Hepatocyte (in vitro differentiated cells): Measurements from ENCODE around the gene ITGA11. TPM values are rescaled to one million over a fixed set of nuclear protein-coding genes. Genes with fewer than 3 reads are reported as not detected.

ENCODE experiments used
- DNase-seq: peaks from one replicate; pipeline ENCODE4 v3.0.0-alpha.2; 2016; ENCODE audit warnings: low spot score
- H2AFZ ChIP-seq: fragments of 200-600 bp; sonication (generic); 2 replicates; pipeline ENCODE4 v1.6.0; 2016; ENCODE audit warnings: antibody characterized with exemption, mild to moderate bottlenecking
- H3K27ac ChIP-seq: fragments of 200-600 bp; sonication (generic); 2 replicates; pipeline ENCODE4 v1.5.1; 2016; ENCODE audit warnings: mild to moderate bottlenecking
- H3K27me3 ChIP-seq: fragments of 200-600 bp; sonication (generic); 2 replicates; pipeline ENCODE4 v1.6.1; 2016
- H3K36me3 ChIP-seq: fragments of 200-600 bp; sonication (generic); replicated peaks from 2 replicates; pipeline ENCODE4 v1.5.1; 2016; ENCODE audit warnings: low read depth; ENCODE audit not compliant: insufficient read depth
- H3K4me1 ChIP-seq: fragments of 200-600 bp; sonication (generic); 2 replicates; pipeline ENCODE4 v1.5.1; 2016; ENCODE audit warnings: mild to moderate bottlenecking, moderate library complexity; ENCODE audit not compliant: insufficient read depth
- H3K4me2 ChIP-seq: fragments of 200-600 bp; sonication (generic); 2 replicates; pipeline ENCODE4 v1.6.0; 2016
- H3K4me3 ChIP-seq: fragments of 200-600 bp; sonication (generic); 2 replicates; pipeline ENCODE4 v1.5.1; 2016; ENCODE audit warnings: mild to moderate bottlenecking
- H3K79me2 ChIP-seq: fragments of 200-600 bp; sonication (generic); 2 replicates; pipeline ENCODE4 v1.6.0; 2017; ENCODE audit warnings: mild to moderate bottlenecking
- H3K9me2 ChIP-seq: fragments of 200-600 bp; sonication (generic); replicated peaks from 2 replicates; pipeline ENCODE4 v1.6.0; 2017; ENCODE audit warnings: mild to moderate bottlenecking; ENCODE audit not compliant: insufficient read depth
- H3K9me3 ChIP-seq: fragments of 200-600 bp; sonication (generic); 2 replicates; pipeline ENCODE4 v1.5.1; 2016; ENCODE audit warnings: low read depth, mild to moderate bottlenecking
- H4K20me1 ChIP-seq: fragments of 200-600 bp; sonication (generic); 2 replicates; pipeline ENCODE4 v1.6.0; 2016; ENCODE audit warnings: mild to moderate bottlenecking; ENCODE audit not compliant: insufficient read depth, poor library complexity, severe bottlenecking
- CTCF ChIP-seq: fragments of 200-600 bp; sonication (generic); IDR thresholded peaks from 2 replicates; pipeline ENCODE4 v1.5.1; 2016; ENCODE audit warnings: antibody characterized with exemption, mild to moderate bottlenecking; ENCODE audit not compliant: poor library complexity
- EZH2 ChIP-seq: fragments of 200-600 bp; sonication (generic); IDR thresholded peaks from 2 replicates; pipeline ENCODE4 v1.6.1; 2016; ENCODE audit warnings: antibody characterized with exemption, mild to moderate bottlenecking, borderline replicate concordance
- EZH2phosphoT487 ChIP-seq: fragments of 200-600 bp; sonication (generic); IDR thresholded peaks from one replicate; pipeline ENCODE4 v1.6.1; 2018; ENCODE audit warnings: antibody characterized with exemption, mild to moderate bottlenecking, low read depth, moderate library complexity; ENCODE audit not compliant: unreplicated experiment, severe bottlenecking
- WGBS: methylation state at CpG from one replicate; pipeline ENCODE4 v1.1.6; 2016; ENCODE audit warnings: low lambda C conversion rate; ENCODE audit errors: missing lambda C conversion rate; 5-methylcytosine and 5-hydroxymethylcytosine counted together
- polyA plus RNA-seq: library from polyadenylated mRNA; unstranded; fragments of >200 nt; fragmentation: Nextera tagmentation; extraction: Ambion mirVana; gene quantifications from 2 replicates; pipeline ENCODE4 v1.2.1, GENCODE V29; 2016
- total RNA-seq: library from RNA; depleted of rRNA; stranded (reverse); fragments of >200 nt; gene quantifications from 2 replicates; pipeline ENCODE4 v1.2.3, GENCODE V29; 2014

ITGA11 gene
- total and polyA plus RNA-seq, 2 experiments from 2014 or later: 9.7 to 19.6 TPM

DNA sequence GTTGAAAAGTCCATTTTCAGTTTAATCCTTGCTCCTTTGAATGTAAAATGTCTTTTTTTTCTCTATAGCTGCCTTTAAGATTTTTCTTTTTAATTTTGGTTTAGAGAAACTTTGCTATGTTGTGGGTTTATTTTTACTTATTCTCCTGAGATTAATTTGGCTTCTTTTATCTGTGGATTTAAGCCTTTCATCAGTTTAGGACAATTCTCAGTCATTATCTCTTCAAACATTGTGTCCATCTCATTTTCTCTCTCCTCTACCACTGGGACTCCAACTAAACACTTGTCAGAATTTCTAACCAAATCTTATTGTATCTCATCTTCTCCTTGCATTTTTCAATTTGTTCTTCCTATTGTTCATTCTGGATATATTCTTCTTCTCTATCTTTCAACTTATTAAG, 12.4 kb upstream of the ITGA11 start:
- no peaks in the 10 kb centered on the region for H3K36me3 ChIP-seq
- H3K4me2 ChIP-seq: no peak overlapping the region
- no peaks in the 10 kb centered on the region for H3K9me2 ChIP-seq
- H3K9me3 ChIP-seq: no peaks in the 10 kb centered on the region
- no peak for DNase-seq
- H3K79me2 ChIP-seq: no peaks in the 10 kb centered on the region
- H2AFZ ChIP-seq: no peak overlapping the region
- TF ChIP-seq CTCF: no peak
- TF ChIP-seq EZH2phosphoT487: no peak
- TF ChIP-seq EZH2: no peak
- no peaks in the 10 kb centered on the region for H4K20me1 ChIP-seq
- no peaks in the 10 kb centered on the region for H3K27me3 ChIP-seq
- H3K4me3 ChIP-seq: no peak overlapping the region
- peaks cover 7% of the 10 kb centered on the region for H3K4me1 ChIP-seq
- H3K27ac ChIP-seq: no peak overlapping the region

GRCh38 chr15:68442903-68443302, 10.9 kb upstream of the ITGA11 start:
- Histone ChIP-seq H3K36me3 (no peaks in the 10 kb centered on the region), H4K20me1 (no peaks in the 10 kb centered on the region), H3K79me2 (no peaks in the 10 kb centered on the region), H3K27me3 (no peaks in the 10 kb centered on the region), H3K9me2 (no peaks in the 10 kb centered on the region), H3K4me2 (no peak overlapping the region), H3K27ac (no peak overlapping the region), H3K4me3 (no peak overlapping the region), H3K4me1 (peaks cover 7% of the 10 kb centered on the region), H3K9me3 (no peaks in the 10 kb centered on the region), H2AFZ (no peak overlapping the region)
- TF ChIP-seq EZH2 (no peak), CTCF (no peak), EZH2phosphoT487 (no peak)
- DNase-seq: no peak
- 87% methylated on average over 2 of the region's 2 CpGs for WGBS

DNA sequence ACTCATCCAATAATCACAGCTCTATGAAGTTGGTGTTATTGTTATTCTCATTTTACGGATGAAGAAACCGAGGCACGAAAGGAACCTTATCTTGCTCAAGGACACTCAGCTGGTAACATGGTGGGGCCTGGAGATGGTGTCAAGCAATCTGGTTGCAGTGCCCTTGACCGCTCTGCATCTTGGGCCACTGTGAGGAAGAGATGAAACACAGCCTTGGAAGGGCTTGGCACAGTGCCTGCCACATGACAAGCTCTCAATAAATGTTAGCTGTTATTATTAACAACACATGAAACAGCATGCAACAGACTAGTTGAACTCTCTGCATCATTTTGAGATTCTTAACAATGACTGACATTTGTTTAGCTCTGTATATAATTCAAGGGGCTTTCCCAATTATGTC, 10.1 kb upstream of the ITGA11 start:
- no peak overlapping the region for H3K27ac ChIP-seq

More for the DNA sequence above, 10.1 kb upstream of the ITGA11 start:
- no peaks in the 10 kb centered on the region for H3K9me3 ChIP-seq
- no peaks in the 10 kb centered on the region for H4K20me1 ChIP-seq
- WGBS: 62% methylated on average over 4 of the region's 4 CpGs
- no peaks in the 10 kb centered on the region for H3K79me2 ChIP-seq
- H3K27me3 ChIP-seq: peaks cover 3% of the 10 kb centered on the region
- H3K4me1 ChIP-seq: peaks cover 7% of the 10 kb centered on the region
- H3K9me2 ChIP-seq: no peaks in the 10 kb centered on the region
- no peak overlapping the region for H3K4me3 ChIP-seq
- TF ChIP-seq EZH2phosphoT487: no peak
- TF ChIP-seq CTCF: no peak
- TF ChIP-seq EZH2: no peak
- no peak for DNase-seq
- no peaks in the 10 kb centered on the region for H3K36me3 ChIP-seq
- no peak overlapping the region for H2AFZ ChIP-seq
- no peak overlapping the region for H3K4me2 ChIP-seq
